ENCODE data around the gene HLA-DOB. TPM values are rescaled to one million over a fixed set of nuclear protein-coding genes. Genes with fewer than 3 reads are reported as not detected.

The HLA-DOB gene
- total and polyA plus RNA-seq, 4 donors: 1.2 to 2.7 (median 1.4) TPM

GRCh38 chr6:32844839-32845383 lies 28.1 kb upstream of the HLA-DOB start:
- no peak overlapping the region for H3K9ac ChIP-seq (ENCODE audit: insufficient read depth in 1 of 2, low read length in 2 of 2)
- WGBS, 2 donors: 6 to 15% methylated on average over 19 of the region's 19 CpGs
- peaks cover 1 to 47% (median 15%) of the 10 kb centered on the region in 4 donors for H3K36me3 ChIP-seq (ENCODE audit: control insufficient read depth in 4 of 4, insufficient read depth in 4 of 4, low read length in 4 of 4)
- H3K4me1 ChIP-seq (ENCODE audit: control insufficient read depth in 5 of 5, insufficient read depth in 5 of 5, low read length in 5 of 5): peaks cover 0 to 7% (median 3%) of the 10 kb centered on the region in 5 donors
- H3K27me3 ChIP-seq (ENCODE audit: control insufficient read depth in 3 of 3, insufficient read depth in 3 of 3, low read length in 2 of 3): no peaks in the 10 kb centered on the region
- peak overlapping the region; percentile 75 for H3K4me3 ChIP-seq
- H3K27ac ChIP-seq (ENCODE audit: low read depth in 1 of 2, low read length in 1 of 2): peak overlapping the region; percentile 47 to 97
- no peak for DNase-seq
- H3K9me3 ChIP-seq (ENCODE audit: control insufficient read depth in 4 of 4, insufficient read depth in 3 of 4, low read length in 3 of 4): no peaks in the 10 kb centered on the region
- no peak for ATAC-seq (ENCODE audit: insufficient read depth, low FRiP score)
- TF ChIP-seq CTCF (IDR thresholded peaks at IDR 0.05; ENCODE audit: control extremely low read depth, extremely low read depth): no peak

GRCh38 chr6:32843979-32844838 lies 27.4 kb upstream of the HLA-DOB start, which contains the start of gene PSMB8:
Gene PSMB8, minus strand, starts transcription at chr6:32844047. Its CDS starts 51 bp downstream, at chr6:32843996.
- H3K27me3 ChIP-seq (ENCODE audit: control insufficient read depth in 3 of 3, insufficient read depth in 3 of 3, low read length in 2 of 3): no peaks in the 10 kb centered on the region
- H3K36me3 ChIP-seq (ENCODE audit: control insufficient read depth in 4 of 4, insufficient read depth in 4 of 4, low read length in 4 of 4): peaks cover 0 to 44% (median 14%) of the 10 kb centered on the region in 4 donors

GRCh38 chr6:32843331-32843978 lies 26.7 kb upstream of the HLA-DOB start:
- peak overlapping the region; percentile 70 to 97 for H3K27ac ChIP-seq (ENCODE audit: low read depth in 1 of 2, low read length in 1 of 2)
- peaks cover 0 to 37% (median 9%) of the 10 kb centered on the region in 4 donors for H3K36me3 ChIP-seq (ENCODE audit: control insufficient read depth in 4 of 4, insufficient read depth in 4 of 4, low read length in 4 of 4)
- H3K9ac ChIP-seq (ENCODE audit: insufficient read depth in 1 of 2, low read length in 2 of 2): peak overlapping the region; percentile 42 to 58
- ATAC-seq (ENCODE audit: insufficient read depth, low FRiP score) (no peak), DNase-seq (peak in 2 of 3 donors; percentile 13 to 18)
- no peaks in the 10 kb centered on the region for H3K27me3 ChIP-seq (ENCODE audit: control insufficient read depth in 3 of 3, insufficient read depth in 3 of 3, low read length in 2 of 3)
- WGBS, 2 donors: 5% methylated on average over 28 of the region's 28 CpGs
- H3K4me3 ChIP-seq: peak overlapping the region; percentile 75
- TF ChIP-seq CTCF (IDR thresholded peaks at IDR 0.05; ENCODE audit: control extremely low read depth, extremely low read depth): no peak
- H3K9me3 ChIP-seq (ENCODE audit: control insufficient read depth in 4 of 4, insufficient read depth in 3 of 4, low read length in 3 of 4): no peaks in the 10 kb centered on the region
- H3K4me1 ChIP-seq (ENCODE audit: control insufficient read depth in 5 of 5, insufficient read depth in 5 of 5, low read length in 5 of 5): peaks cover 0 to 6% (median 3%) of the 10 kb centered on the region in 5 donors

More at GRCh38 chr6:32843979-32844838, 27.4 kb upstream of the HLA-DOB start, which contains the start of gene PSMB8:
- ATAC-seq (ENCODE audit: insufficient read depth, low FRiP score) (peak; percentile 96), DNase-seq (peak; percentile 95)
- H3K9me3 ChIP-seq (ENCODE audit: control insufficient read depth in 4 of 4, insufficient read depth in 3 of 4, low read length in 3 of 4): no peaks in the 10 kb centered on the region
- peaks cover 0 to 7% (median 3%) of the 10 kb centered on the region in 5 donors for H3K4me1 ChIP-seq (ENCODE audit: control insufficient read depth in 5 of 5, insufficient read depth in 5 of 5, low read length in 5 of 5)
- peak within 1 kb of the TSS; percentile 70 to 97 for H3K27ac ChIP-seq (ENCODE audit: low read depth in 1 of 2, low read length in 1 of 2)
- TF ChIP-seq CTCF (IDR thresholded peaks at IDR 0.05; ENCODE audit: control extremely low read depth, extremely low read depth): no peak
- WGBS, 2 donors: 1% methylated on average over 40 of the region's 40 CpGs
- H3K4me3 ChIP-seq: peak within 1 kb of the TSS; percentile 75
- H3K9ac ChIP-seq (ENCODE audit: insufficient read depth in 1 of 2, low read length in 2 of 2): peak within 1 kb of the TSS; percentile 42 to 58

Measured in lung (tissue), 12 donors.